H1 (cell line): ENCODE data around the gene SLIT3. TPM values are rescaled to one million over a fixed set of nuclear protein-coding genes. Genes with fewer than 3 reads are reported as not detected.

Source experiments
- CBX5 ChIP-seq: fragments of 300-800, 300-1000 bp; sonication (generic); IDR thresholded peaks from 2 replicates; pipeline ENCODE4 v1.7.1; 2016; ENCODE audit warnings: antibody characterized with exemption, low read length, low read depth
- polyA plus RNA-seq, 7 experiments: library from polyadenylated mRNA; depleted of rRNA in 3 of 7; stranded (reverse) in 5 of 7; unstranded in 2 of 7; fragments of >200 nt in 5 of 7; fragments of 200-250 nt in 2 of 7; gene quantifications; 1 replicate in 5 of 7; 2 replicates in 1 of 7; 4 replicates in 1 of 7; pipeline versions ENCODE4 v1.2.1 to v1.2.3, GENCODE V29; 2011 to 2013; ENCODE audit warnings: missing spikeins in 2 of 7, mixed read lengths in 2 of 7
- total RNA-seq: library from RNA; stranded (reverse); fragmentation: NEBNext Ultra II Directional; extraction: Animal tissue kit (Norgen Biotek cat#: 25700); gene quantifications from 2 replicates; pipeline ENCODE4 v1.2.1, GENCODE V29; 2021

The SLIT3 gene
- total and polyA plus RNA-seq, 2 of the 8 experiments (the other 6 are each of a cell fraction or from before 2014, with no cell fraction given), result 1.1 to 1.2 TPM

DNA sequence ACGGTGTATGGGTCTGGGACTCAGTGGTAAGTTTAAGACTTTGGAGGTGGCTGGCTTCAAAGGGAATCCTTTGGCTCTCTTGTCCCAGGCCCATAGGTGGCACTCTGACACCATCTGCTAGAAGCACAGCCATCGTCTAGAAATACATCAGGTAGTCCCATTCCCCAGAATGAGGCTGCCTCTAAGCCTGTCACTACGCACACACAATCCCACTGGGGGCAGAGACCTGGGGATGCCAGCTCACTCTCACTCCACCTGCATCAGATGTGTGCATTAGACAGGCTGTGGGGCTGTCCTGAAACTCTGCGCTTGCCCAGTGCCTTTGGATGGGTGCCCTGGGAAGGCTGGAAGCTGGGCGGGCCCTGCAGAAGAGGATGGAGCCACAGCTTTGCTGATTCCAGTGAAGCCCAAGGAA is 594.3 kb downstream of the SLIT3 start (continued):
- TF ChIP-seq CBX5, result no peak
- TF ChIP-seq, all 59 proteins: peak for 2
